ENCODE results near the gene CREB3L2. TPM values are rescaled to one million over a fixed set of nuclear protein-coding genes. Genes with fewer than 3 reads are reported as not detected.

Gene CREB3L2
- total and polyA plus RNA-seq, 2 of the 8 experiments (the other 6 are each of a cell fraction or from before 2014, with no cell fraction given), result 14.4 to 48.3 TPM

GRCh38 chr7:137904833-137905232 lies 97.1 kb downstream of the CREB3L2 start:
- no peaks in the 10 kb centered on the region; the same call in 1 of the 2 replicates for H3K79me1 ChIP-seq (ENCODE audit: low read depth, low read length)
- H2BK15ac ChIP-seq (ENCODE audit: low read length), result no peak overlapping the region
- H3K27me3 ChIP-seq (replicated peaks in 1 of 4; ENCODE audit: control insufficient read depth in 3 of 4, extremely low read depth in 1 of 4, insufficient read depth in 3 of 4, low read length in 3 of 4), result no peaks in the 10 kb centered on the region
- DNase-seq (ENCODE audit: low read depth in 1 of 2, low spot score in 2 of 2) (no peak), FAIRE-seq (no peak)
- no peak overlapping the region for H3K23ac ChIP-seq (ENCODE audit: insufficient read length)
- H3K36me3 ChIP-seq (ENCODE audit: control insufficient read depth in 2 of 4, insufficient read depth in 4 of 4, low read length in 3 of 4), result peaks cover 9 to 52% (median 38%) of the 10 kb centered on the region in 4 experiments; a peak in 7 of 8 replicates
- no peak overlapping the region for H3K27ac ChIP-seq (ENCODE audit: low read depth, low read length)
- H2AFZ ChIP-seq (ENCODE audit: low read length), result no peak overlapping the region
- no peak overlapping the region for H4K91ac ChIP-seq (replicated peaks; ENCODE audit: insufficient read length, low read length)
- no peak overlapping the region for H3K4me3 ChIP-seq (ENCODE audit: extremely low read depth in 1 of 4, insufficient read depth in 2 of 4, low read depth in 3 of 4, low read length in 4 of 4)
- no peak overlapping the region for H4K5ac ChIP-seq (ENCODE audit: insufficient read length, low read depth, low read length)
- H2BK20ac ChIP-seq (ENCODE audit: low read length), result no peak overlapping the region
- no peak overlapping the region for H2BK12ac ChIP-seq (ENCODE audit: low read depth, low read length)
- ChIA-PET CTCF (ENCODE audit: partially characterized antibody) (interaction anchor here (0.6 to 9.9 kb wide), 20 partner anchors 10 to 834 kb away, joined by 3 to 167 read pairs (median 3); partner anchors contain the start of gene CREB3L2), POLR2A (ENCODE audit: partially characterized antibody) (interaction anchor here (1.1 kb wide), 1 partner anchor 555 kb away, joined by 5 read pairs; the partner anchor contains the start of gene TRIM24)
- H3K79me2 ChIP-seq (ENCODE audit: control insufficient read depth in 1 of 2, insufficient read depth in 2 of 2, low read length in 2 of 2), result no peaks in the 10 kb centered on the region
- no peak overlapping the region for H4K8ac ChIP-seq (ENCODE audit: extremely low read depth, insufficient read depth, low read length)
- H3K9ac ChIP-seq (replicated peaks in 1 of 4; ENCODE audit: extremely low read depth in 1 of 4, low read depth in 3 of 4, low read length in 3 of 4), result no peak overlapping the region
- H3K56ac ChIP-seq (replicated peaks; ENCODE audit: insufficient read length, low read depth, low read length), result no peak overlapping the region
- H2BK120ac ChIP-seq (replicated peaks; ENCODE audit: low read depth, low read length), result no peak overlapping the region
- WGBS, 2 experiments (ENCODE audit: extremely low coverage in 1 of 2, insufficient coverage in 1 of 2, insufficient read length in 1 of 2, insufficient replicate concordance in 2 of 2, low coverage in 1 of 2, low lambda C conversion rate in 2 of 2, missing lambda C conversion rate in 1 of 2), result 82% methylated on average over 1 of the region's 1 CpG; no CpG with 5 or more reads in 1 of the 2 experiments
- no peaks in the 10 kb centered on the region for H4K20me1 ChIP-seq (replicated peaks in 1 of 2; ENCODE audit: control insufficient read depth in 1 of 2, insufficient read depth in 2 of 2, low read length in 2 of 2)
- no peak overlapping the region for H2BK5ac ChIP-seq (ENCODE audit: low read depth, low read length)
- no peaks in the 10 kb centered on the region for H3K23me2 ChIP-seq (ENCODE audit: low read depth, low read length)
- no peak overlapping the region for H3K4me2 ChIP-seq (ENCODE audit: insufficient read depth in 1 of 2, low read depth in 2 of 2, low read length in 2 of 2)
- no peak overlapping the region for H3K14ac ChIP-seq (ENCODE audit: insufficient read length)
- no peak overlapping the region for H3K4ac ChIP-seq (replicated peaks; ENCODE audit: insufficient read length, low read depth, low read length)
- H3K9me3 ChIP-seq (ENCODE audit: insufficient read depth in 2 of 2, low read depth in 1 of 2, low read length in 1 of 2), result peaks cover 6 to 9% of the 10 kb centered on the region in 2 experiments; a peak in 3 of 4 replicates
- H3K4me1 ChIP-seq (replicated peaks in 1 of 4; ENCODE audit: control insufficient read depth in 3 of 4, insufficient read depth in 4 of 4, low read length in 3 of 4), result peaks cover 0 to 2% (median 0%) of the 10 kb centered on the region in 4 experiments; a peak in 2 of 7 replicates
- H2AK5ac ChIP-seq (ENCODE audit: low read depth, low read length), result no peak overlapping the region
- H3K18ac ChIP-seq (ENCODE audit: extremely low read depth, low read length), result no peak overlapping the region
- no peak for TF ChIP-seq BCL11A (IDR thresholded peaks at IDR 0.05; ENCODE audit: low read depth in 2 of 2, low read length in 2 of 2)
- no peak for TF ChIP-seq CEBPB (IDR thresholded peaks at IDR 0.05; ENCODE audit: low read depth, low read length)
- TF ChIP-seq SIN3A (conservative IDR thresholded peaks at IDR 0.05 in 1 of 2, IDR thresholded peaks at IDR 0.05 in 1 of 2; ENCODE audit: low read depth in 1 of 2, low read length in 2 of 2), result no peak
- TF ChIP-seq SP4 (IDR thresholded peaks at IDR 0.05; ENCODE audit: low read length), result no peak
- no peak for TF ChIP-seq GTF2F1 (IDR thresholded peaks at IDR 0.05; ENCODE audit: borderline replicate concordance, low read depth, low read length)
- no peak for TF ChIP-seq TEAD4 (IDR thresholded peaks at IDR 0.05; ENCODE audit: low read depth, low read length)
- TF ChIP-seq SUZ12 (IDR thresholded peaks at IDR 0.05; ENCODE audit: low read length), result no peak
- TF ChIP-seq MAFK (IDR thresholded peaks at IDR 0.05; ENCODE audit: low read depth, low read length), result no peak
- TF ChIP-seq, protein P1, sequence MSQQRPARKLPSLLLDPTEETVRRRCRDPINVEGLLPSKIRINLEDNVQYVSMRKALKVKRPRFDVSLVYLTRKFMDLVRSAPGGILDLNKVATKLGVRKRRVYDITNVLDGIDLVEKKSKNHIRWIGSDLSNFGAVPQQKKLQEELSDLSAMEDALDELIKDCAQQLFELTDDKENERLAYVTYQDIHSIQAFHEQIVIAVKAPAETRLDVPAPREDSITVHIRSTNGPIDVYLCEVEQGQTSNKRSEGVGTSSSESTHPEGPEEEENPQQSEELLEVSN (IDR thresholded peaks at IDR 0.05), result no peak
- no peak for TF ChIP-seq POLR2AphosphoS5 (IDR thresholded peaks at IDR 0.05; ENCODE audit: low read depth, low read length)
- no peak for TF ChIP-seq CBX8 (IDR thresholded peaks at IDR 0.05; ENCODE audit: borderline replicate concordance, low read depth, low read length)
- TF ChIP-seq HDAC2 (IDR thresholded peaks at IDR 0.05; ENCODE audit: borderline replicate concordance in 1 of 2, low read depth in 2 of 2, low read length in 2 of 2), result no peak
- TF ChIP-seq YY1 (IDR thresholded peaks at IDR 0.05; ENCODE audit: low read depth, low read length), result no peak
- TF ChIP-seq SP2 (IDR thresholded peaks at IDR 0.05; ENCODE audit: low read length), result no peak
